H1 (cell line): ENCODE data around the gene GRID1. TPM values are rescaled to one million over a fixed set of nuclear protein-coding genes. Genes with fewer than 3 reads are reported as not detected.

Experiments
- CTCF ChIA-PET: fragments of 300-600 bp; sonication (Branson Sonifier 250); formaldehyde crosslinking; loops from one replicate; lab custom pipeline; 2021; ENCODE audit not compliant: partially characterized antibody; lab: Charles Lee
- POLR2A ChIA-PET: fragments of 300-600 bp; sonication (Branson Sonifier 250); formaldehyde crosslinking; loops from one replicate; lab custom pipeline; 2021; ENCODE audit warnings: inconsistent platforms; ENCODE audit not compliant: partially characterized antibody; lab: Charles Lee
- DNase-seq, 2 experiments: peaks; one replicate each; pipeline versions ENCODE4 v3.0.0 to v3.0.0-alpha.2; 2010 to 2022; ENCODE audit warnings: low spot score in 2 of 2, low read depth in 1 of 2, mixed read lengths in 1 of 2
- FAIRE-seq: peaks from 2 replicates; lab custom pipeline; 2011; peaks lifted over from hg19 to GRCh38; lab: Jason Lieb, UNC
- H2AFZ ChIP-seq: 2 replicates; pipeline ENCODE4 v1.8.1; 2012; ENCODE audit warnings: low read length, inconsistent platforms
- H2AK5ac ChIP-seq: 2 replicates; pipeline ENCODE4 v1.6.1; 2013; ENCODE audit warnings: low read depth, low read length
- H2BK120ac ChIP-seq: replicated peaks from 2 replicates; pipeline ENCODE3; 2013; ENCODE audit warnings: low read depth, low read length, inconsistent platforms
- H2BK12ac ChIP-seq: 2 replicates; pipeline ENCODE4 v1.6.1; 2013; ENCODE audit warnings: low read depth, low read length
- H2BK15ac ChIP-seq: 2 replicates; pipeline ENCODE4 v1.6.1; 2013; ENCODE audit warnings: low read length
- H2BK20ac ChIP-seq: 2 replicates; pipeline ENCODE4 v1.6.1; 2013; ENCODE audit warnings: low read length
- H2BK5ac ChIP-seq: 2 replicates; pipeline ENCODE4 v1.6.1; 2013; ENCODE audit warnings: low read depth, low read length
- H3K14ac ChIP-seq: 2 replicates; pipeline ENCODE4 v1.6.1; 2013; ENCODE audit warnings: inconsistent platforms; ENCODE audit not compliant: insufficient read length
- H3K18ac ChIP-seq: 2 replicates; pipeline ENCODE4 v1.6.1; 2013; ENCODE audit warnings: low read length; ENCODE audit errors: extremely low read depth
- H3K23ac ChIP-seq: 2 replicates; pipeline ENCODE4 v1.6.1; 2013; ENCODE audit warnings: inconsistent platforms; ENCODE audit not compliant: insufficient read length
- H3K23me2 ChIP-seq: 2 replicates; pipeline ENCODE4 v1.6.1; 2013; ENCODE audit warnings: low read depth, low read length
- H3K27ac ChIP-seq: 2 replicates; pipeline ENCODE4 v1.6.1; 2011; ENCODE audit warnings: low read depth, low read length, inconsistent platforms
- H3K27me3 ChIP-seq, 4 experiments: replicated peaks in 1 of 4; 1 replicate in 1 of 4; 2 replicates in 3 of 4; pipeline versions ENCODE4 v1.6.1 to v1.8.1; 2011 to 2013; ENCODE audit warnings: low read length in 3 of 4, mild to moderate bottlenecking in 3 of 4, inconsistent platforms in 2 of 4, mixed read lengths in 2 of 4, moderate library complexity in 1 of 4; ENCODE audit not compliant: control insufficient read depth in 3 of 4, insufficient read depth in 3 of 4; ENCODE audit errors: extremely low read depth in 1 of 4
- H3K36me3 ChIP-seq, 4 experiments: 2 replicates each; pipeline versions ENCODE4 v1.6.1 to v1.8.1; 2011 to 2013; ENCODE audit warnings: mild to moderate bottlenecking in 4 of 4, low read length in 3 of 4, moderate library complexity in 2 of 4, control low read depth in 1 of 4, inconsistent platforms in 1 of 4; ENCODE audit not compliant: insufficient read depth in 4 of 4, control insufficient read depth in 2 of 4
- H3K4ac ChIP-seq: replicated peaks from 2 replicates; pipeline ENCODE3; 2013; ENCODE audit warnings: low read length, low read depth, mixed read lengths, inconsistent platforms; ENCODE audit not compliant: insufficient read length
- H3K4me1 ChIP-seq, 4 experiments: replicated peaks in 1 of 4; 1 replicate in 1 of 4; 2 replicates in 3 of 4; pipeline versions ENCODE4 v1.6.1 to v1.8.1; 2011 to 2013; ENCODE audit warnings: low read length in 3 of 4, inconsistent platforms in 2 of 4, mixed read lengths in 1 of 4; ENCODE audit not compliant: insufficient read depth in 4 of 4, control insufficient read depth in 3 of 4
- H3K4me2 ChIP-seq, 2 experiments: 2 replicates each; pipeline versions ENCODE4 v1.6.1 to v1.8.1; 2011 to 2013; ENCODE audit warnings: low read depth in 2 of 2, low read length in 2 of 2, control low read depth in 1 of 2, inconsistent platforms in 1 of 2, mild to moderate bottlenecking in 1 of 2; ENCODE audit not compliant: insufficient read depth in 1 of 2
- H3K4me3 ChIP-seq, 4 experiments: fragments of 200-600, 300-600 bp in 1 of 4; sonication (generic), shearing (Covaris generic), sonication (Bioruptor Twin) in 1 of 4; 2 replicates each; pipeline versions ENCODE4 v1.5.1 to v1.8.1; 2011 to 2016; ENCODE audit warnings: low read length in 4 of 4, low read depth in 3 of 4, control low read depth in 2 of 4, inconsistent platforms in 2 of 4, mild to moderate bottlenecking in 2 of 4, mixed read lengths in 1 of 4, moderate library complexity in 1 of 4; ENCODE audit not compliant: insufficient read depth in 2 of 4; ENCODE audit errors: extremely low read depth in 1 of 4
- H3K56ac ChIP-seq: replicated peaks from 2 replicates; pipeline ENCODE3; 2013; ENCODE audit warnings: low read depth, mild to moderate bottlenecking, mixed read lengths, low read length, inconsistent platforms; ENCODE audit not compliant: insufficient read length
- H3K79me1 ChIP-seq: 2 replicates; pipeline ENCODE4 v1.6.1; 2013; ENCODE audit warnings: low read depth, low read length, control low read depth
- H3K79me2 ChIP-seq, 2 experiments: 2 replicates each; pipeline versions ENCODE4 v1.6.1 to v1.8.1; 2012 to 2013; ENCODE audit warnings: low read length in 2 of 2, mild to moderate bottlenecking in 2 of 2, inconsistent platforms in 1 of 2; ENCODE audit not compliant: insufficient read depth in 2 of 2, control insufficient read depth in 1 of 2
- H3K9ac ChIP-seq, 4 experiments: replicated peaks in 1 of 4; 1 replicate in 1 of 4; 2 replicates in 3 of 4; pipeline versions ENCODE4 v1.6.1 to v1.8.1; 2011 to 2013; ENCODE audit warnings: low read depth in 3 of 4, low read length in 3 of 4, control low read depth in 2 of 4, mild to moderate bottlenecking in 2 of 4, moderate library complexity in 2 of 4, inconsistent platforms in 1 of 4; ENCODE audit errors: extremely low read depth in 1 of 4
- H3K9me3 ChIP-seq, 2 experiments: 2 replicates each; pipeline versions ENCODE4 v1.6.1 to v1.8.1; 2012 to 2013; ENCODE audit warnings: mild to moderate bottlenecking in 2 of 2, moderate library complexity in 2 of 2, control low read depth in 1 of 2, inconsistent platforms in 1 of 2, low read depth in 1 of 2, low read length in 1 of 2, mixed read lengths in 1 of 2; ENCODE audit not compliant: insufficient read depth in 2 of 2
- H4K20me1 ChIP-seq, 2 experiments: replicated peaks in 1 of 2; 2 replicates each; pipeline versions ENCODE3 to v1.8.1; 2011 to 2013; ENCODE audit warnings: inconsistent platforms in 2 of 2, low read length in 2 of 2, mild to moderate bottlenecking in 1 of 2; ENCODE audit not compliant: insufficient read depth in 2 of 2, control insufficient read depth in 1 of 2
- H4K5ac ChIP-seq: 2 replicates; pipeline ENCODE4 v1.6.1; 2013; ENCODE audit warnings: low read length, low read depth, mixed read lengths, inconsistent platforms; ENCODE audit not compliant: insufficient read length
- H4K8ac ChIP-seq: 2 replicates; pipeline ENCODE4 v1.8.0; 2013; ENCODE audit warnings: mild to moderate bottlenecking, moderate library complexity, low read length, inconsistent platforms; ENCODE audit not compliant: insufficient read depth; ENCODE audit errors: extremely low read depth
- H4K91ac ChIP-seq: replicated peaks from 2 replicates; pipeline ENCODE3; 2013; ENCODE audit warnings: low read length, mixed read lengths, inconsistent platforms; ENCODE audit not compliant: insufficient read length
- BCL11A ChIP-seq, 2 experiments: IDR thresholded peaks; one replicate each; pipeline ENCODE4 v1.6.1; 2011; ENCODE audit warnings: low read depth in 2 of 2, low read length in 2 of 2, mild to moderate bottlenecking in 2 of 2
- BRCA1 ChIP-seq: IDR thresholded peaks from 2 replicates; pipeline ENCODE4 v1.6.1; 2012; ENCODE audit warnings: low read depth, low read length, improper control_type of control experiment
- CBX5 ChIP-seq: fragments of 300-800, 300-1000 bp; sonication (generic); IDR thresholded peaks from 2 replicates; pipeline ENCODE4 v1.7.1; 2016; ENCODE audit warnings: antibody characterized with exemption, low read length, low read depth
- CREB1 ChIP-seq: IDR thresholded peaks from 2 replicates; pipeline ENCODE4 v1.6.1; 2012; ENCODE audit warnings: inconsistent platforms
- E2F6 ChIP-seq: IDR thresholded peaks from 2 replicates; pipeline ENCODE4 v1.6.1; 2012; ENCODE audit warnings: inconsistent platforms
- GTF2F1 ChIP-seq: IDR thresholded peaks from 2 replicates; pipeline ENCODE4 v1.6.1; 2012; ENCODE audit warnings: low read depth, low read length, improper control_type of control experiment, borderline replicate concordance
- KDM1A ChIP-seq: fragments of 200-600, 300-600 bp; sonication (generic); IDR thresholded peaks from 2 replicates; pipeline ENCODE4 v1.7.1; 2016; ENCODE audit warnings: mild to moderate bottlenecking, low read length, borderline replicate concordance
- KDM4A ChIP-seq: IDR thresholded peaks from one replicate; pipeline ENCODE4 v1.7.1; 2012; ENCODE audit warnings: low read depth, mild to moderate bottlenecking, moderate library complexity, low read length, inconsistent platforms; ENCODE audit not compliant: severe bottlenecking
- MAX ChIP-seq: IDR thresholded peaks from 2 replicates; pipeline ENCODE4 v1.6.1; 2012; ENCODE audit warnings: inconsistent platforms
- NANOG ChIP-seq: IDR thresholded peaks from 2 replicates; pipeline ENCODE4 v1.6.1; 2011; ENCODE audit warnings: low read length, low read depth, mild to moderate bottlenecking, inconsistent platforms; ENCODE audit not compliant: insufficient read depth, poor library complexity, severe bottlenecking
- POLR2AphosphoS5 ChIP-seq: IDR thresholded peaks from 2 replicates; pipeline ENCODE4 v1.6.1; 2011; ENCODE audit warnings: low read depth, low read length
- SIX5 ChIP-seq: IDR thresholded peaks from 2 replicates; pipeline ENCODE4 v1.6.1; 2011; ENCODE audit warnings: mild to moderate bottlenecking, low read depth, low read length
- TAF1 ChIP-seq: IDR thresholded peaks from 2 replicates; pipeline ENCODE4 v1.6.1; 2011; ENCODE audit warnings: mild to moderate bottlenecking, low read depth, low read length
- WGBS, 2 experiments: shearing (Covaris generic) in 1 of 2; methylation state at CpG; one replicate each; pipeline versions ENCODE4 v1.1.6 to v1.1.7; 2013 to 2015; ENCODE audit warnings: low lambda C conversion rate in 2 of 2, mixed read lengths in 2 of 2, inconsistent platforms in 1 of 2, low coverage in 1 of 2, missing lambda C conversion rate in 1 of 2; ENCODE audit not compliant: insufficient replicate concordance in 2 of 2, insufficient coverage in 1 of 2, insufficient read length in 1 of 2; ENCODE audit errors: extremely low coverage in 1 of 2, missing lambda C conversion rate in 1 of 2; 5-methylcytosine and 5-hydroxymethylcytosine counted together
- polyA plus RNA-seq, 7 experiments: library from polyadenylated mRNA; depleted of rRNA in 3 of 7; stranded (reverse) in 5 of 7; unstranded in 2 of 7; fragments of >200 nt in 5 of 7; fragments of 200-250 nt in 2 of 7; gene quantifications; 1 replicate in 5 of 7; 2 replicates in 1 of 7; 4 replicates in 1 of 7; pipeline versions ENCODE4 v1.2.1 to v1.2.3, GENCODE V29; 2011 to 2013; ENCODE audit warnings: missing spikeins in 2 of 7, mixed read lengths in 2 of 7
- total RNA-seq: library from RNA; stranded (reverse); fragmentation: NEBNext Ultra II Directional; extraction: Animal tissue kit (Norgen Biotek cat#: 25700); gene quantifications from 2 replicates; pipeline ENCODE4 v1.2.1, GENCODE V29; 2021

The GRID1 gene
- total and polyA plus RNA-seq, 2 of the 8 experiments (the other 6 are each of a cell fraction or from before 2014, with no cell fraction given) = 0.22 to 0.30 TPM

- no peak overlapping the region for H3K14ac ChIP-seq
- no peak overlapping the region for H3K4me3 ChIP-seq
- no peaks in the 10 kb centered on the region for H3K27me3 ChIP-seq
- no peak overlapping the region for H4K5ac ChIP-seq
- H3K23ac ChIP-seq = no peak overlapping the region
- no peak overlapping the region for H3K9ac ChIP-seq
- H3K36me3 ChIP-seq = no peaks in the 10 kb centered on the region
- 76% methylated on average over 5 of the region's 5 CpGs; no CpG with 5 or more reads in 1 of the 2 experiments for WGBS, 2 experiments
- H4K91ac ChIP-seq = no peak overlapping the region
- no peak overlapping the region for H2BK20ac ChIP-seq
- no peak overlapping the region for H3K27ac ChIP-seq
- no peak overlapping the region for H3K56ac ChIP-seq
- no peaks in the 10 kb centered on the region for H3K9me3 ChIP-seq
- H4K8ac ChIP-seq = no peak overlapping the region
- no peaks in the 10 kb centered on the region for H3K79me1 ChIP-seq
- no peak overlapping the region for H3K4ac ChIP-seq
- H2AFZ ChIP-seq = no peak overlapping the region
- CTCF ChIA-PET = interaction anchor here (0.8 to 1.8 kb wide), 7 partner anchors 8 to 199 kb away, joined by 3 to 10 read pairs (median 3); no protein-coding TSS in a partner anchor
- no peaks in the 10 kb centered on the region for H4K20me1 ChIP-seq
- H3K79me2 ChIP-seq = no peaks in the 10 kb centered on the region
- H3K4me2 ChIP-seq = no peak overlapping the region
- no peak overlapping the region for H2BK120ac ChIP-seq
- no peak overlapping the region; the same call in 1 of the 2 replicates for H2BK5ac ChIP-seq
- H2AK5ac ChIP-seq = no peak overlapping the region
- no peak overlapping the region for H2BK15ac ChIP-seq
- H3K4me1 ChIP-seq = peaks cover 0 to 2% (median 0%) of the 10 kb centered on the region in 4 experiments; a peak in 3 of 7 replicates
- H3K23me2 ChIP-seq = no peaks in the 10 kb centered on the region
- FAIRE-seq = no peak
- POLR2A ChIA-PET = no interaction called here
- no peak overlapping the region for H3K18ac ChIP-seq
- no peak for DNase-seq
- no peak overlapping the region for H2BK12ac ChIP-seq
- TF ChIP-seq BRCA1 = no peak
- no peak for TF ChIP-seq CREB1
- TF ChIP-seq KDM1A = no peak
- no peak for TF ChIP-seq POLR2AphosphoS5
- no peak for TF ChIP-seq GTF2F1
- no peak for TF ChIP-seq KDM4A
- TF ChIP-seq NANOG = no peak
- TF ChIP-seq TAF1 = no peak
- TF ChIP-seq SIX5 = no peak
- no peak for TF ChIP-seq BCL11A (IDR thresholded peaks at IDR 0.05; ENCODE audit: low read depth in 2 of 2, low read length in 2 of 2)
- no peak for TF ChIP-seq E2F6
- TF ChIP-seq MAX = no peak
- no peak for TF ChIP-seq CBX5
These were observed 215.0 kb downstream of the GRID1 start for GRCh38 chr10:86151613-86152012.
